Caco-2 (cell line): ENCODE data around the gene PDCD6IP. TPM values are rescaled to one million over a fixed set of nuclear protein-coding genes. Genes with fewer than 3 reads are reported as not detected.

Experiments
- BruUV-seq: library from RNA; stranded (reverse); fragments of 400-500 nt; replicated peaks from 2 replicates; lab custom pipeline; 2021; lab: Mats Ljungman, UMichigan
- CTCF ChIA-PET: fragments of 300-600 bp; sonication (Branson Sonifier 250); formaldehyde crosslinking; loops from one replicate; lab custom pipeline; 2022; ENCODE audit warnings: antibody characterized with exemption; lab: Charles Lee
- POLR2A ChIA-PET: fragments of 300-600 bp; sonication (Branson Sonifier 250); formaldehyde crosslinking; loops from one replicate; lab custom pipeline; 2022; ENCODE audit warnings: antibody characterized with exemption; lab: Charles Lee
- DNase-seq, 2 experiments: peaks; one replicate each; pipeline versions ENCODE4 v3.0.0 to v3.0.0-alpha.2; 2020 to 2022
- H3K27me3 ChIP-seq: replicated peaks from 2 replicates; pipeline ENCODE4 v1.6.0; 2011; ENCODE audit warnings: low read length; ENCODE audit not compliant: control insufficient read depth, insufficient read depth
- H3K36me3 ChIP-seq: 2 replicates; pipeline ENCODE4 v1.5.1; 2011; ENCODE audit warnings: low read length; ENCODE audit not compliant: control insufficient read depth, insufficient read depth
- H3K4me1 ChIP-seq: fragments of 250-450 bp; sonication (Bioruptor Pico); 2 replicates; pipeline ENCODE4 v1.5.1; 2020; ENCODE audit warnings: mild to moderate bottlenecking
- H3K4me3 ChIP-seq: 2 replicates; pipeline ENCODE4 v1.5.1; 2011; ENCODE audit warnings: low read depth, mild to moderate bottlenecking, control low read depth, low read length
- H3K9me3 ChIP-seq: fragments of 250-450 bp; sonication (Bioruptor Pico); 2 replicates; pipeline ENCODE4 v1.5.1; 2020; ENCODE audit warnings: mild to moderate bottlenecking, moderate library complexity
- H3K27ac Mint-ChIP-seq: one replicate; pipeline ENCODE4 v1.8.0; 2022; ENCODE audit warnings: mixed read lengths; ENCODE audit not compliant: unreplicated experiment
- H3K27me3 Mint-ChIP-seq: one replicate; pipeline ENCODE4 v1.8.0; 2022; ENCODE audit warnings: mixed read lengths; ENCODE audit not compliant: insufficient read depth, unreplicated experiment
- H3K36me3 Mint-ChIP-seq: one replicate; pipeline ENCODE4 v1.8.0; 2022; ENCODE audit warnings: mild to moderate bottlenecking, mixed read lengths; ENCODE audit not compliant: insufficient read depth, unreplicated experiment
- H3K4me1 Mint-ChIP-seq: one replicate; pipeline ENCODE4 v1.8.0; 2022; ENCODE audit warnings: low read depth, mixed read lengths; ENCODE audit not compliant: unreplicated experiment
- H3K4me3 Mint-ChIP-seq: one replicate; pipeline ENCODE4 v1.8.0; 2022; ENCODE audit warnings: mild to moderate bottlenecking, moderate library complexity, mixed read lengths; ENCODE audit not compliant: unreplicated experiment
- H3K9me3 Mint-ChIP-seq: one replicate; pipeline ENCODE4 v1.8.0; 2022; ENCODE audit warnings: mixed read lengths; ENCODE audit not compliant: unreplicated experiment
- CTCF ChIP-seq, 2 experiments: fragments of 200-600 bp in 1 of 2; IDR thresholded peaks; 1 replicate in 1 of 2; 2 replicates in 1 of 2; pipeline versions ENCODE4 v1.5.1 to v1.8.0; 2011 to 2022; ENCODE audit warnings: antibody characterized with exemption in 1 of 2, control low read depth in 1 of 2, inconsistent platforms in 1 of 2, low read depth in 1 of 2, low read length in 1 of 2, mild to moderate bottlenecking in 1 of 2, moderate library complexity in 1 of 2; ENCODE audit not compliant: insufficient read depth in 1 of 2, severe bottlenecking in 1 of 2, unreplicated experiment in 1 of 2
- intact Hi-C: fragments of 100-400 bp; cut with micrococcal nuclease; formaldehyde crosslinking; loops from one replicate; pipeline ENCODE4 v1.10.0; 2022; ENCODE audit not compliant: unreplicated experiment
- total RNA-seq: library from RNA; stranded (reverse); gene quantifications from 2 replicates; pipeline ENCODE4 v1.2.3, GENCODE V29; 2022

The PDCD6IP gene
- total RNA-seq, 1 experiment from 2014 or later = 185 TPM

DNA sequence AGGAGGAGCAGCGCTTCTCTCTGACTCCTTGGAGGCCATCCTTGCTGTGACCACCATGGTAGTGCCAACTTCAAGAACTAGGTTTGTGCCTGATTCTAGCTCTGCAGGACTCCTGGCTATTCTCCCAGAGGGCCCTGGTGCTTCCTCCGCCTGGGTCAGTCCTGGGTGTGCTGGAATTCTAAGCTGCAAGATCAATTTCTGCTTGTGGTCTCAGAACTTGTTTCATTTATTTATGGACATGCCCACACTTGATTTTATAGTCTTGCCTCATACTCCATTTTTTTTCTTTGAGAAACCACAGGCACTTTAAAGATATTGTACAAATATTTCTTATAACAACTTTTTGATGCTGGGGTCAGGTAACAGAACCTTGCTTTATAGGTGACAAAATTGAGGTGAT, 87.6 kb downstream of the PDCD6IP start:
- Mint-ChIP-seq H3K9me3 (no peaks in the 10 kb centered on the region), H3K36me3 (peaks cover 6% of the 10 kb centered on the region), H3K27me3 (peaks cover 9% of the 10 kb centered on the region), H3K27ac (no peak overlapping the region), H3K4me3 (no peak overlapping the region), H3K4me1 (no peaks in the 10 kb centered on the region)
- CTCF ChIA-PET = no interaction called here
- POLR2A ChIA-PET = no interaction called here
- Histone ChIP-seq H3K36me3 (no peaks in the 10 kb centered on the region), H3K9me3 (no peaks in the 10 kb centered on the region), H3K4me1 (0 out of 2 replicates have a peak, but pooled peaks cover 4% of the 10 kb centered on the region), H3K27me3 (no peaks in the 10 kb centered on the region; the same call in 1 of the 2 replicates), H3K4me3 (no peak overlapping the region)
- no peak for TF ChIP-seq CTCF (IDR thresholded peaks at IDR 0.05; ENCODE audit: insufficient read depth in 1 of 2, low read depth in 1 of 2, low read length in 1 of 2, severe bottlenecking in 1 of 2, unreplicated experiment in 1 of 2)
- BruUV-seq = no TSS peak
- intact Hi-C loops = no loop called here
- DNase-seq = no peak

- H3K36me3 ChIP-seq = no peaks in the 10 kb centered on the region
- no peak for TF ChIP-seq CTCF (IDR thresholded peaks at IDR 0.05; ENCODE audit: insufficient read depth in 1 of 2, low read depth in 1 of 2, low read length in 1 of 2, severe bottlenecking in 1 of 2, unreplicated experiment in 1 of 2)
- no TSS peak for BruUV-seq
- Mint-ChIP-seq H3K36me3 (peaks cover 6% of the 10 kb centered on the region), H3K4me3 (no peak overlapping the region), H3K4me1 (no peaks in the 10 kb centered on the region), H3K27me3 (peaks cover 9% of the 10 kb centered on the region), H3K27ac (no peak overlapping the region), H3K9me3 (no peaks in the 10 kb centered on the region)
- DNase-seq = no peak
- intact Hi-C loops = no loop called here
- ChIA-PET CTCF (no interaction called here), POLR2A (no interaction called here)
- no peaks in the 10 kb centered on the region for H3K9me3 ChIP-seq
- H3K27me3 ChIP-seq = no peaks in the 10 kb centered on the region; the same call in 1 of the 2 replicates
- H3K4me3 ChIP-seq = no peak overlapping the region
- 0 out of 2 replicates have a peak, but pooled peaks cover 4% of the 10 kb centered on the region for H3K4me1 ChIP-seq
Measured at GRCh38 chr3:33887478-33887877, 89.0 kb downstream of the PDCD6IP start.

DNA sequence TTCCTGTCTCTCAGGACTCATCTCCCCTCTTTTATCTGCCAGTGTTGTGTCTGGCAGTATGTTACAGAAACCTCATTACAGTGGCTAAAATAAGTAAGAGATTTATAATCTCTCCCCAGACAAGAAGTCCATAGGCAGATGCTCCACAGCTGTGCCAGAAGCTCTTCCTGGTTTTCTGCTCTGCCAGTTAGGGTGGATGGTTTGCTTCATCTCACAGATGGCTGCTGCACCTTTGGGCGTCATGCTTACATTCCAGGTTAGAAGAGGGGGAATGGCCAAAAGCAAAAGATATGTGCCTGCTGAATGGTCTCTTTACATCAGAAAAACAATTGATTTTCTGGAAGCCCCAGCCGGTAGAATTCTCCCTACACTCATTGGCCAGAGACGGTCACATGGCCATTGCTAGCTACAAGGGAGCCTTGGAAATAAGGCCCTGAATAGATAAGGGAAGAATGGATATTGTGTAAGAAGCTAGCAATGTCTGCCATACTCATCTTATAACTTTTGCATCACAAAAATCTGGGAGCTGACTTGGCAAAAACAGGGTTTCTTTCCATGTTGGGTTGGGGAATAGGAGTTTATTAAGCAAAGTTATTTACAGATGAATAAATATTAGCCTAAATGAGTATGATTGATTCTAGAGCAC, 91.1 kb downstream of the PDCD6IP start:
- ChIA-PET POLR2A (no interaction called here), CTCF (no interaction called here)
- H3K36me3 ChIP-seq = no peaks in the 10 kb centered on the region
- peaks cover 6% of the 10 kb centered on the region for H3K36me3 Mint-ChIP-seq
- H3K4me1 ChIP-seq = 0 out of 2 replicates have a peak, but pooled peaks cover 4% of the 10 kb centered on the region
- intact Hi-C loops = no loop called here
- no TSS peak for BruUV-seq
- H3K9me3 Mint-ChIP-seq = no peaks in the 10 kb centered on the region
- H3K27ac Mint-ChIP-seq = no peak overlapping the region
- TF ChIP-seq CTCF (IDR thresholded peaks at IDR 0.05; ENCODE audit: insufficient read depth in 1 of 2, low read depth in 1 of 2, low read length in 1 of 2, severe bottlenecking in 1 of 2, unreplicated experiment in 1 of 2) = no peak
- H3K27me3 Mint-ChIP-seq = peaks cover 9% of the 10 kb centered on the region
- no peaks in the 10 kb centered on the region; the same call in 1 of the 2 replicates for H3K27me3 ChIP-seq
- H3K4me1 Mint-ChIP-seq = no peaks in the 10 kb centered on the region
- H3K4me3 Mint-ChIP-seq = no peak overlapping the region
- H3K9me3 ChIP-seq = no peaks in the 10 kb centered on the region
- DNase-seq = no peak
- no peak overlapping the region for H3K4me3 ChIP-seq
